Activated gamma-delta T cell treated with anti-CD3 and anti-CD28 coated beads, Interleukin-2, amount 50 U/mL, for 16 hours (primary cell): Measurements from ENCODE around the gene TMEM242.

Source experiments
- DNase-seq: peaks from one replicate; pipeline ENCODE4 v3.0.0-alpha.2; 2020; ENCODE audit warnings: low read depth

TMEM242 gene

GRCh38 chr6:157270308-157270707 is 53.0 kb downstream of the TMEM242 start:
- DNase-seq: no peak

DNA sequence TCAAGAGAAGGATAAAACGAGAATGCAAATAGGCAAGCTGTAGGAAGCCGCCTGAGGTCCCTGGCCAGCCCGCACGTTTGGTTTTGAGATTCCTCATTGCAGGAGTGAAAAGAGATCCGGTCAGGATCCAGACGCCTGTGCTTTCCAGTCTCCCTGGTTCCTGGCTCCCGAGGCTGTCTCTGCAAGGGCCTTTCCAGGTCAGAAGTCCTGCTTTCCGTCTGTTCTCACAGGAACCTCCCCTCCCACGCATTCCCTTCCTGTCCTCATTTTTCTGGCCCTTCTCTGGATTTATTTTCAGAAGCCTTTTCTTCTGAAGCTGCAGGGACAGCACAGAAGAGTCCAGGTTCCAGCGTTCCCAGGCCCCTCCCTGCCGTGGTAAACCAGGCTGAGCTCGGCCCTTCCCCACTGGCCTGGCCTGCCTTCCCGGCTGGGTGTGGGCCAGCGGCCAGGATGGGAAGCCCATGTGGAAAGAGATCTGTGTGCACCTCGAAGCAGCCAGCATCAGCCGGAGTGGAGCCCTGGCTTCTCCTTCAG is 54.0 kb downstream of the TMEM242 start:
- no peak for DNase-seq

- DNase-seq: no peak
Measured at GRCh38 chr6:157268835-157269234, 54.5 kb downstream of the TMEM242 start.

DNA sequence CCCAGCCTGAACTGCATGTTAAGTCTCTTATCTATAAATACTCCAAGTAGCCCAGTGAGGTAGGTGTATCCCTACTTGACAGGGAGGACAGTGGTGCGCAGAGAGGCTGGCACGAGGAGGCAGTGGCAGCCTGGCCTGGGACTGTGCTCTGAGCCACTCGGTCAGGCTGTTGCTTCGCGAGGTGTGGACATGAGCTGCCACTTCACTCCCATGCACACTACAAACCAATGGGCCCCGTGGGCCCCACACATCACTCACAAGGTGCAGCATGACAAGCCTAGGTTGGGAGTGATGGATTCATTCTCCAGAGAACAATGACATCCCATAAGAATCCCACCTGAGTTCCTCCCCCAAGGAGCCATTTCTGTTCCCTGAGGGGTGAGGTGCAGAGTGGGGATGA is 54.9 kb downstream of the TMEM242 start:
- DNase-seq: no peak

DNA sequence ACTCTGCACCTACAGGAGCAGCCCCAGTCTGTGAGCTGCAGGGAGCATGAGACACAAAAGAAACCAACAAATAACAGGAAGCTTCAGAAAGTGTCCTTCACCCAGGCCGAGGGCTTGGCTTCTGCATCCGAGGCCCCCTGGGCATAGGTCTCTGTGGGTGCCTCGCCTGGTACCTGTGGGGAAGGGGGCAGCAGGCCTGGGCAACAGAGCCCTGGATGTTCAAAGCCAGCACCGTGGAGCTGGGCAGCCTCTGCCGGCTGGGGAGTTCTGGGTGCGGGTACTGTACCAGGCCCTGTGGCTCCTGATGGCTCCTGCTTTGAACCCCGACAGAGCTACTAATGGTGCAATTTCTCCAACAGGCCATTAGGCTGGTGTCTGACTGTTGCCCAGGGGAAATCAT is 55.7 kb downstream of the TMEM242 start:
- no peak for DNase-seq

DNA sequence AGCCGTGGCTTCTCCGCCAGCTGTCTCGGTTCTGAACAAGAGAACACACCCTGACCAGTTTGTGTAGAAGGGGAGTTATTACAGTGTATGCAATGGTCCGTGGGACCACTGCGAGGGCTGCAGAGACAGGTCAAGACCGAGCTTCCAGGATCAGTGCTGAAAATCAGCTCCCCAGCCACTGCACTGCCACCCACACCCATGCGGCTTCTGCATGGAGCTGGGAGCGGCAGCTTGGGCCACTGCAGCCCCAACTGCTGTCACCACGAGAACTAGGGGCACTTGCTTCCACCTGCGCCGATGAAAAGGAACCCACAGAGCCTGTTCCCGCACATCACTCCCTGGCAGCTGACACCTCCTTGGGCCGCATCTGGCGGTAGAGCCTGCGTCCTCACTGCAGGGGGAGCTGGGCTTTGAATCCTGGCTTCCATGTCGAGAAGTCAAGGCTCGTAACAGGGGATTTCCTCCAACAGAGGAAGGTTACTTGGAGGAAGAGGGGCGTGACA is 56.2 kb downstream of the TMEM242 start:
- no peak for DNase-seq

- DNase-seq: no peak
Measured at GRCh38 chr6:157266274-157267101, 56.8 kb downstream of the TMEM242 start.

DNA sequence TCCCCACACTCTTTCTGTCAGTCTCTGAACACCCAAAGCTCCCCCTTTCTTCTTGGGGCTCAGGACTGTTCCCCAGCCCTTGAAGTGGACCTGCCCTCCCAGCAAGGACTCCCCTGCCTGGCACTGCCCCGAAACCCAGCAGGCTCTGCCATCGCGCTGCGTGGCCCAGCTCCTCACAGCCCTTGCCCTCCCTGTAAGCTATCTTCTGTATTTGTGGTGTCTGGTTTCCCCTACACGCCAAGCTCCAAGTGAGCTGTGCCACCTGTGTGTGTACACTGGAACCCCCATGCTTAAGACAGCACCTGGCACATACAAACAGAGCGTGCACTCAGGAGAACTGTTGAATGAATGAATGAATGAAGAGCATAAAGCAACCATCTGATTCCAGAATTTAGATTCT is 57.7 kb downstream of the TMEM242 start:
- no peak for DNase-seq

- DNase-seq: no peak
Measured at GRCh38 chr6:157265186-157265585, 58.1 kb downstream of the TMEM242 start.

GRCh38 chr6:157264701-157265100 is 58.6 kb downstream of the TMEM242 start:
- DNase-seq: no peak

- DNase-seq: no peak
Measured at GRCh38 chr6:157263881-157264397, 59.4 kb downstream of the TMEM242 start.

DNA sequence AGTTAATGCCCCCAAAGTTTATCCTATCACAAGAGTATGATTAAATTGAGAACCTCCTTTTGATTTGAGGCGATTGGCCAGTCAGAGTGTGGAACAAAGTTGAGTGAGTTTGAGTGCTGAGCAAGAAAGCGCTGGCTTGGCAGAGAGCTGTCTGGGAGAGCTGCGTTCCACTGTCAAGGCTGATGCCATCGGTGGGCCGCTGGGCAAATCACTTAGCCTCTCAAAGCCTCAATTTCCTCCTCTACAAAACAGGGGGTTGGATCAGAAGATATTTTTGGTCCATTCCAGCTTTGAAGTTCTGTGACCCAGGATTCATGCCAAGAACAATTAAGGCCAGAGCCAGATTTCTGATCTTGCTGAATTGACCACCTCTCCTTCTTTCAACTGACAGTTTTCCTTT is 60.2 kb downstream of the TMEM242 start:
- no peak for DNase-seq

- no peak for DNase-seq
Measured at GRCh38 chr6:157261606-157262005, 61.7 kb downstream of the TMEM242 start.

DNA sequence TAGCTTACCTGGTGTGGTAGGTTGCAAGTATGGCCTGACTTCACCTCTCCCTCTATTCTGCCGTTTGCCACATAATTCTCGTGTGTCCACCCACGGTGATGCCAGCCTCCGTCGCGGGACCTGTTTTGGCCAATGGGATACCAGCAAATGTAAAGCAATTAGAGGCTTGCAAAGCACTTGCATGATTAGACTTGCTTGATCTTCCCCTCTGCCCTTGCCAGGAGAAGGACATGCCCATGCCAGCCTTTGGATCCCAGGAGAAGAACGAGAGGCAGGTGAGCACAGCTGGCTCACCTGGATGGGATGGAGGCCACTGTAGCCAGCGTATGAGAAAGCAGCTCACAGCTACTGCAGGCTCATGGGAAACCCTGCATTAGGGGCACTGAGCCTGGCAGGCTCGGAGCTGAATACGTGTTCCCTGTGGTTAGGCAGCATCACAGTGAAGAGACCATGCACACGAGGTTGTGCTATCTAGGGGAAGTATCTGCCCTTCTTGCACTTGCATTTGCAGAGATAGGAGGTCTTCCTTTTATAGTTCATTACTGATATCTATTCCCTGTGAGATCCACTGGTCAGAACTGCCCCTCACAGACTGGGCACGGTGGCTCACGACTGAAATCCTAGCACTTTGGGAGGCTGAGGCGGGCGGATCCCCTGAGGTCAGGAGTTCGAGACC is 62.4 kb downstream of the TMEM242 start:
- DNase-seq: no peak

GRCh38 chr6:157259443-157259842 is 63.9 kb downstream of the TMEM242 start:
- DNase-seq: no peak

DNA sequence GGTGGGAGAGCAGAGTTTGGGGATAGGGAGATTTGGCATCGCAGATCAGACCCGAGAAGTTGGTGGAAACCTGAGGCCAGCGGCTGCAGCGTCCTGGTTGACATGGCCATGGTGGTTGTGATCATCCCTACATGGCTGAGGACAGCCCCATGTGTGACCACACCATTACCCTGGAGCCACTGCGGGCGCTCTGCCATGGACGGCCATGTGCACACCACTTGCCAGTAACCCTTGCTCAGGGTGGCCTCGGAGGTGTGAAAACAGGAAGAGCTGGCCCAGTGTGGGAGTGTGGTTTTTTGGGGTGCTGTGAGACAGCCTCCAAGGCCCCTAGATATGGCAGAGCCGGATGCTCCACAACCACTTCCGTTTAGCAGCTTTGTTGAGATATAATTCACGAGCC is 64.4 kb downstream of the TMEM242 start:
- no peak for DNase-seq

DNA sequence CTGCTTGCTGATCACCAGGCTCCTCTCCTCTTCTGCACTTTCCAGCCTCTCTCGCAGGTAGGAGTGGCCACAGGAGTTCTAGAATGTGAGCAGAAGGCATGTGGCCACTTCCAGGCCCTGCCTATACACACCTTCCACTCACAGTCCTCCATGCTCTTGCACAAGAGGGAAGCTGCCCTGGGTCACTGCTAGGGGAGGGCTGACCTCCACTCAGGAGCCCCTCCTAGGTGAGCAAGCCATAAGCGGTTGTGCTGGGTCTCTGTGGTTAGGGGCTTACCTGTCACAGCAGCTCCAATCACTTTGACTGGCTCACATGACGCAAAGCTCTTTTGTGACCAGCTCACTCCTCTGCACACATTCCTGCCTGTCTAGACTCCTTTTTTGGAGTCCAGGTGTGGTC is 68.2 kb downstream of the TMEM242 start:
- DNase-seq: no peak

DNA sequence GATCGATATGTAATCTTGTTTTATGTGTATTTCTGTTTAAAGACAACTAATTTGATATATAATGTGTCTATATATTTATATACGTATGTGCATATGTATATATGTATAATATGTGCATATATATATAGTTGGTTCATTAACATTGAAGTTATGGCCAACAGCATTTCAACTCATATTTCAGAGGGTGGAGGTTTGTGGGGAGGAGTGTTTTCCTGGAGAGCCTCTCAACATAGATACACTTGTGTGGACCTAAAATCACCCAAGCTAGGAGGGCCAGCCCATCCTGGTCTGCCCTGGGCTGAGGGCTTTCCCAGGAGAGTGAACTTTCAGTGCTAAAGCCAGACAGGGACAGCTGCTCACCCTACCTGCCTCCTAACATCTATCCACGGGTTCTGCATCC is 68.8 kb downstream of the TMEM242 start:
- DNase-seq: no peak

- no peak for DNase-seq
Measured at GRCh38 chr6:157253699-157254098, 69.6 kb downstream of the TMEM242 start.

DNA sequence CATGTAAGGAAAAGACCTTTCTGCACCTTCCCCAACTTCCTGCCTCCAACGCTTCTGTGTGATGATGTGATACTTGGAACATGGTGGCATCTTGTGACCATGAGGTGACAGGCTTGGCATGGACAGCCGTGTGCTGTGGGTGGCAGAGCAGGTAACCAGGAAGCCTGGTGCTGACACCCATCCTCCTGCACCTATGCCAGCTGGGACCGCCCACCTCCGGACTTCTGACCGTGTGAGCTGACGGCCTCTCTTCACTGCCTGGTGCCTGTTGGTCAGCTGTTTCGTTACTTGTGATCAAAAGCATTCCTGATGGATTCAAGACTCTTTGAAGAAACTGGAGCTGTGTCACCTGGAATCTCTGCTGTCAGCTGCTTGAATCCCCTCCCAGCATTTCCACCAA is 70.3 kb downstream of the TMEM242 start:
- no peak for DNase-seq

GRCh38 chr6:157251586-157252247 is 71.6 kb downstream of the TMEM242 start:
- DNase-seq: no peak

DNA sequence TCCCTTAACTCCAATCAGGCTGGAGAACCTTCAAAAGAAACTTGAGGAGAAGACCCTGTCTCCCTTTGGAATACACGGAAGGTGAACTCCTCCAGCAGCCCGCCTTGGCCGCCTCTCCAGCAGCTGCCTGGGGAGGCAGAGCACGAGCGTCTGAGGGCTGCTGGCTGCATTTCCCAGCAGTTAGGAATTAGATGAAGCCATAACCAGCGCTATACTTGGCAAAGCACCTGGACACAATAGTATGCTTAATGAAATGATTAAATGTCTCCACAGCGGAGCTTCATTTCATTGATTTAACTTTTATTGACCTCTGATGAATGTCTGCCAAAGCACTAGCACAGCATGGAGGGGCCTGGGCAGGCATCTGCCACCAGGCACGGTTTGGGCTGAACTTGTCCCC is 73.5 kb downstream of the TMEM242 start:
- no peak for DNase-seq
